ENCODE results near the gene ADPRS.

ADPRS gene

GRCh38 chr1:36086529-36087232 is 2.0 kb upstream of the ADPRS start:
- no peak overlapping the region for H3K27ac ChIP-seq (ENCODE audit: low read depth, low read length, poor library complexity, severe bottlenecking)
- no peaks in the 10 kb centered on the region for H3F3A ChIP-seq (ENCODE audit: insufficient read depth, low read length)
- H3K4me3 ChIP-seq (ENCODE audit: low read depth, low read length, poor library complexity, severe bottlenecking): no peak overlapping the region
- no peaks in the 10 kb centered on the region for H3K79me2 ChIP-seq (ENCODE audit: insufficient read depth, low read length)
- H3K27me3 ChIP-seq (ENCODE audit: insufficient read depth, low read length): peaks cover 5% of the 10 kb centered on the region; the same call in 1 of the 2 replicates
- TF ChIP-seq EZH2 (IDR thresholded peaks at IDR 0.05; ENCODE audit: borderline replicate concordance, low read length): no peak
- no peak for TF ChIP-seq CTCF (IDR thresholded peaks at IDR 0.05; ENCODE audit: low read length)
- no peaks in the 10 kb centered on the region for H3K9me2 ChIP-seq (ENCODE audit: low read depth, low read length)
- H4K20me1 ChIP-seq (ENCODE audit: insufficient read depth, low read length): no peaks in the 10 kb centered on the region
- peaks cover 27% of the 10 kb centered on the region for H3K4me1 ChIP-seq (ENCODE audit: insufficient read depth, low read length, severe bottlenecking)
- H3K4me2 ChIP-seq (ENCODE audit: low read length): no peak overlapping the region
- no peak overlapping the region for H3K9ac ChIP-seq (ENCODE audit: low read length)
- no peak overlapping the region for H2AFZ ChIP-seq (ENCODE audit: low read length)
- peaks cover 10% of the 10 kb centered on the region; the same call in 1 of the 2 replicates for H3K36me3 ChIP-seq (ENCODE audit: insufficient read depth, low read length)
- H3K9me3 ChIP-seq (ENCODE audit: low read length): no peaks in the 10 kb centered on the region

- peak overlapping the region; percentile 71; the same call in 1 of the 2 replicates for H3K4me2 ChIP-seq (ENCODE audit: low read length)
- H3K9ac ChIP-seq (ENCODE audit: low read length): no peak overlapping the region
- no peak overlapping the region for H3K4me3 ChIP-seq (ENCODE audit: low read depth, low read length, poor library complexity, severe bottlenecking)
Measured at GRCh38 chr1:36087233-36088123, 1.2 kb upstream of the ADPRS start.

GRCh38 chr1:36088265-36088576 is 471 bp upstream of the ADPRS start:
- H3K27me3 ChIP-seq (ENCODE audit: insufficient read depth, low read length): peaks cover 5% of the 10 kb centered on the region; the same call in 1 of the 2 replicates
- no peak for TF ChIP-seq EZH2 (IDR thresholded peaks at IDR 0.05; ENCODE audit: borderline replicate concordance, low read length)
- no peaks in the 10 kb centered on the region for H3K9me3 ChIP-seq (ENCODE audit: low read length)
- H3K4me2 ChIP-seq (ENCODE audit: low read length): peak overlapping the region; percentile 71
- H3K9ac ChIP-seq (ENCODE audit: low read length): peak overlapping the region; percentile 78
- H3K79me2 ChIP-seq (ENCODE audit: insufficient read depth, low read length): no peaks in the 10 kb centered on the region
- H3K4me3 ChIP-seq (ENCODE audit: low read depth, low read length, poor library complexity, severe bottlenecking): peak overlapping the region; percentile 79
- H3K36me3 ChIP-seq (ENCODE audit: insufficient read depth, low read length): peaks cover 25% of the 10 kb centered on the region
- H4K20me1 ChIP-seq (ENCODE audit: insufficient read depth, low read length): no peaks in the 10 kb centered on the region
- H2AFZ ChIP-seq (ENCODE audit: low read length): peak overlapping the region; percentile 57
- H3K27ac ChIP-seq (ENCODE audit: low read depth, low read length, poor library complexity, severe bottlenecking): no peak overlapping the region
- H3K9me2 ChIP-seq (ENCODE audit: low read depth, low read length): no peaks in the 10 kb centered on the region
- H3F3A ChIP-seq (ENCODE audit: insufficient read depth, low read length): no peaks in the 10 kb centered on the region
- H3K4me1 ChIP-seq (ENCODE audit: insufficient read depth, low read length, severe bottlenecking): peaks cover 27% of the 10 kb centered on the region

More at GRCh38 chr1:36087233-36088123, 1.2 kb upstream of the ADPRS start:
- no peaks in the 10 kb centered on the region for H3K79me2 ChIP-seq (ENCODE audit: insufficient read depth, low read length)
- H3K27me3 ChIP-seq (ENCODE audit: insufficient read depth, low read length): peaks cover 5% of the 10 kb centered on the region; the same call in 1 of the 2 replicates
- H3K27ac ChIP-seq (ENCODE audit: low read depth, low read length, poor library complexity, severe bottlenecking): no peak overlapping the region
- TF ChIP-seq CTCF (IDR thresholded peaks at IDR 0.05; ENCODE audit: low read length) (peak; percentile 25; the same call in 1 of the 2 replicates), EZH2 (IDR thresholded peaks at IDR 0.05; ENCODE audit: borderline replicate concordance, low read length) (no peak)
- no peaks in the 10 kb centered on the region for H3F3A ChIP-seq (ENCODE audit: insufficient read depth, low read length)
- no peaks in the 10 kb centered on the region for H3K9me3 ChIP-seq (ENCODE audit: low read length)
- H2AFZ ChIP-seq (ENCODE audit: low read length): no peak overlapping the region
- peaks cover 18% of the 10 kb centered on the region for H3K36me3 ChIP-seq (ENCODE audit: insufficient read depth, low read length)
- H3K9me2 ChIP-seq (ENCODE audit: low read depth, low read length): no peaks in the 10 kb centered on the region
- H3K4me1 ChIP-seq (ENCODE audit: insufficient read depth, low read length, severe bottlenecking): peaks cover 27% of the 10 kb centered on the region
- H4K20me1 ChIP-seq (ENCODE audit: insufficient read depth, low read length): no peaks in the 10 kb centered on the region

Data from OCI-LY1 (cell line).